Measurements from ENCODE around the gene PCDHGB4. TPM values are rescaled to one million over a fixed set of nuclear protein-coding genes. Genes with fewer than 3 reads are reported as not detected.
"Not testable (repeated sequence)": the region's sequence is repeated elsewhere in the genome, so short reads cannot be mapped to it uniquely, and the experiment has no call there.

Gene PCDHGB4
- total and polyA plus RNA-seq, 9 of the 15 experiments (the other 6 are each of a cell fraction or from before 2014, with no cell fraction given): 0.01 to 0.14 (median 0.03) TPM; not detected in 5

GRCh38 chr5:141340781-141341354 lies 46.6 kb upstream of the PCDHGB4 start:
- CTCF ChIA-PET (ENCODE audit: low intra/inter-chr PET ratio): interaction anchor here (0.9 kb wide), 1 partner anchor 223 kb away, joined by 4 read pairs; no protein-coding TSS in a partner anchor
- WGBS (ENCODE audit: insufficient coverage, low coverage, missing lambda C conversion rate): 15% methylated on average over 29 of the region's 45 CpGs
- ATAC-seq; H4K20me1 ChIP-seq (replicated peaks; ENCODE audit: control insufficient read depth, insufficient read depth, low read length); H3K9ac ChIP-seq (ENCODE audit: insufficient read depth in 1 of 2, low read depth in 2 of 2, low read length in 2 of 2); H3K4me1 ChIP-seq (replicated peaks in 1 of 2; ENCODE audit: control insufficient read depth in 2 of 2, insufficient read depth in 2 of 2, low read length in 2 of 2); FAIRE-seq; BruUV-seq (replicated peaks); H3K4me3 ChIP-seq; H3K9me3 ChIP-seq (replicated peaks; ENCODE audit: control insufficient read depth, insufficient read depth, low read depth, low read length); POLR2A ChIA-PET; H3K79me2 ChIP-seq (ENCODE audit: control insufficient read depth, insufficient read depth, low read length); H3K27ac ChIP-seq (ENCODE audit: extremely low read depth, low read depth, low read length); DNase-seq (ENCODE audit: extremely low read depth in 1 of 4, low spot score in 3 of 4); in situ Hi-C loops (cut with MboI); H2AFZ ChIP-seq (ENCODE audit: low read depth, low read length); H3K4me2 ChIP-seq (ENCODE audit: insufficient read depth, low read length); H3K36me3 ChIP-seq (ENCODE audit: control insufficient read depth, insufficient read depth, low read length); H3K9me1 ChIP-seq (ENCODE audit: control insufficient read depth, insufficient read depth, low read length): not testable (repeated sequence)
- H3K27me3 ChIP-seq (ENCODE audit: control insufficient read depth in 2 of 2, insufficient read depth in 2 of 2, low read length in 2 of 2): peaks cover 10 to 26% of the 10 kb centered on the region in 2 experiments; a peak in 4 of 5 replicates
- intact Hi-C loops (cut with micrococcal nuclease): loop anchor here (5.0 kb wide), 1 partner anchor 171 kb away; no protein-coding TSS in a partner anchor

GRCh38 chr5:141342773-141343172 lies 44.7 kb upstream of the PCDHGB4 start:
- Histone ChIP-seq H3K9me1 (ENCODE audit: control insufficient read depth, insufficient read depth, low read length) (no peaks in the 10 kb centered on the region), H3K36me3 (ENCODE audit: control insufficient read depth, insufficient read depth, low read length) (no peaks in the 10 kb centered on the region), H3K9ac (ENCODE audit: insufficient read depth in 1 of 2, low read depth in 2 of 2, low read length in 2 of 2) (no peak overlapping the region), H3K4me2 (ENCODE audit: insufficient read depth, low read length) (no peak overlapping the region), H3K27ac (ENCODE audit: extremely low read depth, low read depth, low read length) (no peak overlapping the region), H2AFZ (ENCODE audit: low read depth, low read length) (no peak overlapping the region), H3K79me2 (ENCODE audit: control insufficient read depth, insufficient read depth, low read length) (no peaks in the 10 kb centered on the region), H3K4me3 (no peak overlapping the region), H4K20me1 (replicated peaks; ENCODE audit: control insufficient read depth, insufficient read depth, low read length) (no peaks in the 10 kb centered on the region), H3K4me1 (replicated peaks in 1 of 2; ENCODE audit: control insufficient read depth in 2 of 2, insufficient read depth in 2 of 2, low read length in 2 of 2) (peaks cover 0 to 9% of the 10 kb centered on the region in 2 experiments; a peak in 3 of 5 replicates), H3K27me3 (ENCODE audit: control insufficient read depth in 2 of 2, insufficient read depth in 2 of 2, low read length in 2 of 2) (peaks cover 10 to 26% of the 10 kb centered on the region in 2 experiments; a peak in 4 of 5 replicates), H3K9me3 (replicated peaks; ENCODE audit: control insufficient read depth, insufficient read depth, low read depth, low read length) (no peaks in the 10 kb centered on the region)
- POLR2A ChIA-PET: no interaction called here
- 0% methylated on average over 1 of the region's 1 CpG for WGBS (ENCODE audit: insufficient coverage, low coverage, missing lambda C conversion rate)
- BruUV-seq (replicated peaks): no TSS peak
- CTCF ChIA-PET (ENCODE audit: low intra/inter-chr PET ratio): no interaction called here
- ATAC-seq (no peak), DNase-seq (ENCODE audit: extremely low read depth in 1 of 4, low spot score in 3 of 4) (no peak), FAIRE-seq (no peak)
- intact Hi-C loops (cut with micrococcal nuclease) (loop anchor here (5.0 kb wide), 1 partner anchor 170 kb away; no protein-coding TSS in a partner anchor), in situ Hi-C loops (cut with MboI) (no loop called here)
- TF ChIP-seq ZBTB26 (CRISPR knock-in tag; IDR thresholded peaks at IDR 0.05): no peak
- no peak for TF ChIP-seq MAZ (CRISPR knock-in tag; conservative IDR thresholded peaks at IDR 0.05 in 1 of 2, IDR thresholded peaks at IDR 0.05 in 1 of 2)
- no peak for TF ChIP-seq AFF4 (CRISPR knock-in tag; IDR thresholded peaks at IDR 0.05)
- TF ChIP-seq ZNF695 (CRISPR knock-in tag; IDR thresholded peaks at IDR 0.05): no peak
- TF ChIP-seq E2F5 (CRISPR knock-in tag; IDR thresholded peaks at IDR 0.05): no peak
- no peak for TF ChIP-seq FOS (IDR thresholded peaks at IDR 0.05; ENCODE audit: extremely low read depth, insufficient read length)
- TF ChIP-seq ZC3H8 (IDR thresholded peaks at IDR 0.05): no peak
